ENCODE results near the gene LY86.

Gene LY86

GRCh38 chr6:6624269-6624990 is 35.9 kb downstream of the LY86 start:
- FAIRE-seq = no peak

GRCh38 chr6:6626187-6626586 is 37.7 kb downstream of the LY86 start:
- FAIRE-seq = no peak

- no peak for FAIRE-seq
Observed at GRCh38 chr6:6629402-6629801, 40.9 kb downstream of the LY86 start.

- no peak for FAIRE-seq
Observed at GRCh38 chr6:6631053-6631452, 42.5 kb downstream of the LY86 start.

- no peak for FAIRE-seq
Observed at GRCh38 chr6:6631534-6632276, 43.2 kb downstream of the LY86 start.

GRCh38 chr6:6633898-6634734 is 45.6 kb downstream of the LY86 start:
- FAIRE-seq = no peak

- no peak for FAIRE-seq
Observed at GRCh38 chr6:6634735-6635075, 46.2 kb downstream of the LY86 start.

- FAIRE-seq = no peak
Observed at GRCh38 chr6:6635291-6635690, 46.8 kb downstream of the LY86 start.

GRCh38 chr6:6635869-6636268 is 47.3 kb downstream of the LY86 start:
- no peak for FAIRE-seq

- FAIRE-seq = no peak
Observed at GRCh38 chr6:6639572-6639971, 51.1 kb downstream of the LY86 start.

- FAIRE-seq = no peak
Observed at GRCh38 chr6:6640926-6641325, 52.4 kb downstream of the LY86 start.

GRCh38 chr6:6643398-6643797 is 54.9 kb downstream of the LY86 start:
- FAIRE-seq = no peak

- no peak for FAIRE-seq
Observed at GRCh38 chr6:6645261-6645917, 56.9 kb downstream of the LY86 start.

- FAIRE-seq = no peak
Observed at GRCh38 chr6:6646384-6646783, 57.9 kb downstream of the LY86 start.

- FAIRE-seq = no peak
Observed at GRCh38 chr6:6646859-6647258, 58.3 kb downstream of the LY86 start.

- FAIRE-seq = no peak
Observed at GRCh38 chr6:6648692-6649343, 60.3 kb downstream of the LY86 start.

GRCh38 chr6:6649824-6650349 is 61.4 kb downstream of the LY86 start:
- no peak for FAIRE-seq

- FAIRE-seq = no peak
Observed at GRCh38 chr6:6650839-6651238, 62.3 kb downstream of the LY86 start.

GRCh38 chr6:6651335-6651734 is 62.8 kb downstream of the LY86 start:
- no peak for FAIRE-seq

GRCh38 chr6:6652932-6653331 is 64.4 kb downstream of the LY86 start:
- FAIRE-seq = no peak

- no peak for FAIRE-seq
Observed at GRCh38 chr6:6654599-6655575, 66.4 kb downstream of the LY86 start.

Measured in G401.6 (cell line).